NCI-H1105 (cell line): ENCODE measurements around the gene CYFIP1.

Experiments used
- DNase-seq: peaks from one replicate; lab custom pipeline; 2025; lab: John Stamatoyannopoulos, UW

Gene CYFIP1

GRCh38 chr15:22968366-22968765, 11.8 kb downstream of the CYFIP1 start:
- no peak for DNase-seq

GRCh38 chr15:22967084-22967770, 12.9 kb downstream of the CYFIP1 start:
- DNase-seq = no peak

DNA sequence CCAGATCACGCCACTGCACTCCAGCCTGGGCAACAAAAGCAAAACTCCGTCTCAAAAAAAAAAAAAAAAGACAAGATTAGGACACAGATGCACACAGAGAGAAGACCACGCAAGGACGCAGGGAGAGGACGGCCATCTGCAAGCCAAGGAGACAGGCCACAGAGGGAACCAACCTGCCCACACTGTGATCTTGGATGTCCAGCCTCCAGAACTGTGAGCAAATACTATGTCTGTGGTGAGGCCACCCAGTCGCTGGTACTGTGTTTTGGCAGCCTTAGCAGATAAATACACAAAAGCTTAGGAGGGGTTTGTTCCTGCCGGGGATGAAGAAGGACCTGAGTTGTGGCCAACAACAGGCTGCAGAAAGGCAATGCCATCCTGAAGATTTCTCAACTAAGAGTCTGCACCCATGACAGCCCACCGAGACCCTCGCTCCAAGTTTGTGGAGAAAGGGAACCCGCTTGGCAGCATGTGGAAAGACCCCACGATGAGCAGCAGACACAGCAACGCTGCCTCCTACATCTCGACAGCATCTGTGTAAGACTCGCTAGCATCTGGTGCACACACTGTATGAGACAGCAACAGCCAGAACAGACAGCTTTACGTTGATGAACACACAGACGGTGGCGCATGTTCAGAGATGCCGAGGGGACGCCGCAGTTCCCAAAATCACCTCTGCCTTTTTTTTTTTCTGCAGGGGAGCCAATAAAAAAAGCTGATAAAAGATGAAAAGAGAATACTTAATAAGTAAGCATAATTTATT, 13.7 kb downstream of the CYFIP1 start:
- no peak for DNase-seq

- DNase-seq = no peak
Observed at GRCh38 chr15:22963641-22964040, 16.5 kb downstream of the CYFIP1 start.

DNA sequence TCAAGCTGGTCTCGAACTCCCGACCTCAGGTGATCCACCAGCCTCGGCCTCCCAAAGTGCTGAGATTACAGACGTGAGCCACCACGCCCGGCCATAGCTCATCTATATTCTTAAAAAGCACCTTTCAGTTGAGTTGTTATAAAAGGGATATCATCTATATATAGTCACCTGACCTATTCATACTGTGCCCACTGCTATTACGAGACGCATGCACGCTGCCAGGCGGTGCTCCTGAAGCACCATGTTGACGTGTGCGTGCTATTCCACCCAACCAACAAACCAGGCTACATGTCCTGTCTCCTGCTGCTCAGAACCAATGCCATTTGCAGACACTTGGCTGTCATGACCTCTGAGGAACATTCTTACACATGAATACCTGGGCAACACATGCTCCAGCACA, 17.6 kb downstream of the CYFIP1 start:
- DNase-seq = no peak

GRCh38 chr15:22961762-22962161, 18.4 kb downstream of the CYFIP1 start:
- DNase-seq = no peak

DNA sequence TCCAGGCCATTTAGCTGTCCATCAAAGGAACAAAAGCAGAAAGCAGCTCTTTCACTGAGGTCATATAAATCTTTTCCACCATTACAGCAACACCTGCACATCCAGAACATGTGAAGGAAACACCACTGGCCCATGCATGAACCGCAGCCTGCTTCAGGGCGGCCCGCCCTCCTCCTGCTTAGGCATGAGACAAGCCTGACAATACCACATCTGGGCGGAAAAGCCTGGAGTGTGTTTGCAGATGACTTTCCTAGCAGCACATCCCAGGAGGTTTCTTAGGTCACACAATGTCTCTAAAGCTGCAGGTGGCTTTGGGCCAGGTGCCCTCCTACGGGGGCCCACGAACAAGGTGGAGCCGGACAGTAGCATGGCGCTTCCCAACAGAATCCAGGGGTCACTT, 19.6 kb downstream of the CYFIP1 start:
- DNase-seq = no peak

DNA sequence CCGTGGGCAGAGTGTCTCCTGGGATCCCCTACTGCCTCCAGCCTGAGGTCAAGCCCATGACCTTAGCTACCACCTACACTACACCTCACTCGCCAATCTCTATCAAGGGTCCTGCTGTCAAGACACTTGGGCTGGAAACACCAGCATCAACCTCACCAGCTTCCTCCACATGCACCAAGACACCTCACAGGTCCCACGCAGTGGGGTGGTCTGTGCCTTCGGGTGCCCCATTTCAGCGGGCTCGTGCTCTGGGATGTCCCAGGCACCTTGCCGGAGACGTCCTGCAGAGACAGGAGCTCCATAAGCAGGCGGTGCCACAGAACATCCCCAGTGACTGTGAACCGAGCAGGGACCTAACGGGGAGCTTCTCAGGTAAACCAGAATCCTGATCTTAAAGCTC, 20.0 kb downstream of the CYFIP1 start:
- DNase-seq = no peak

- DNase-seq = no peak
Observed at GRCh38 chr15:22959321-22960101, 20.7 kb downstream of the CYFIP1 start.

- DNase-seq = no peak
Observed at GRCh38 chr15:22958487-22959280, 21.5 kb downstream of the CYFIP1 start.

GRCh38 chr15:22956978-22957260, 23.2 kb downstream of the CYFIP1 start:
- no peak for DNase-seq

GRCh38 chr15:22956257-22956977, 23.8 kb downstream of the CYFIP1 start:
- DNase-seq = no peak

GRCh38 chr15:22955544-22956119, 24.5 kb downstream of the CYFIP1 start:
- no peak for DNase-seq

DNA sequence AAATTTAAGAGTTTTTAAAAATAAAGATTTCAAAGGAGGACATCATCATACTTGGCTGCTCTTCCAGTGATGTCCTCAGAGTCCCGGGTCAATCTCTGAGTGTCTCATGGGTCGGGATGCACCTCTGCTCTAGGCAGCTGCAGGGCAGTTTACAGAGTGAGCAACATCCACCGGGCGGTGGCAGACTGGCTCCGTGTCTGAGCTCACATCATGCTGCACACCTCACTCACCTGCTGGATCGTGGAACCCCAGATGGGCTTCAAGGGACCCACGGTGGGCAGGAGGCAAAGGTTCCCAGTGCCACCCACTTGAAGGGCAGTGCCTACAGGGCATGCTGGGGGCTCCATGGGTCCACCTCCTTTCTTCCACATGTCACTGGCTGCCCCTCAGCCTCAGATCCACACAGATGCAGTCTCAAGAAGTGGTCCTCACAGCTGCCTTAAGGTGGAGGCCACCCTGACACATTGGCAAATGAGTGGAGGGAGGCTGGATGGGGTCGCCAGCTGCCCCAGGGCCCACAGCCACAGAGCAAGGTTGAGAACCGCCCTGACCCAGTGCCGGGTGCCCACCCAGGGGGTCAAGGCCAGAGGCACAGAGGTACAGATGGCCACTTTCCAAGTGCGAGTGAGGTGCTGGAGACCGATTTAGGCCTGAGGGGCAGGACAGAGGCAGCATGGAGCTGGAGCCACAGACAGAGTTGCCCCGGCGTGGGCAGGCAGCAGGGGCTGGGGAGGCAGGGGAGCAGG, 25.2 kb downstream of the CYFIP1 start:
- DNase-seq = no peak

- DNase-seq = no peak
Observed at GRCh38 chr15:22954326-22954725, 25.8 kb downstream of the CYFIP1 start.

GRCh38 chr15:22952796-22953579, 27.2 kb downstream of the CYFIP1 start:
- DNase-seq = no peak

- DNase-seq = no peak
Observed at GRCh38 chr15:22951381-22952280, 28.5 kb downstream of the CYFIP1 start.

DNA sequence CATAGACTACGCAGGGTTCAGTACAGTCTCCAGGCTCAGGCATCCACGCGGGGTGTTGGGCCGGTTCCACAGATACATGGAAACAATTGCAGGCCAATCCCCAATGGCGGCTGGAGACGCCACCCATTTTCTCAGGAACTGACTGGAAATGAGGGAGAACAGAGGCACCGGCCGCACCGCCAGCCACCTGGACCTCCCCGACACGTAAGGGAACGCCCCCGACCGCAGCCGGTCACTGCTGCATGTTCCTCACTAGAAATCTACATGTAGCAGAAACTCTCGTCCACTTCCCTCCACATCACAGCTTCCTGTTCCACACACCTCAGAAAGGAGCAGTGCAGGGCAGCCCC, 29.2 kb downstream of the CYFIP1 start:
- DNase-seq = no peak
